SK-N-SH treated with all-trans-retinoic acid at 6 μM for 48 hours (cell line): ENCODE measurements around the gene SLC35A4.
"Not testable (repeated sequence)": the region's sequence is repeated elsewhere in the genome, so short reads cannot be mapped to it uniquely, and the experiment has no call there.

ENCODE experiments used
- ATAC-seq: fragments of 200-7000 bp; cut with Tn5 transposase; 3 replicates; pipeline ENCODE4 v1.9.1; 2020; ENCODE audit warnings: mild to moderate bottlenecking, moderate library complexity
- ARNTL ChIP-seq: fragments of 450-650 bp; formaldehyde crosslinking; IDR thresholded peaks from 2 replicates; pipeline ENCODE4 v1.5.0; 2020; ENCODE audit warnings: low read depth, mild to moderate bottlenecking, moderate library complexity, borderline replicate concordance
- BACH2 ChIP-seq: fragments of 250-450 bp; sonication (Bioruptor Pico); IDR thresholded peaks from 2 replicates; pipeline ENCODE4 v1.9.0; 2021; ENCODE audit warnings: mild to moderate bottlenecking, borderline replicate concordance
- CSDC2 ChIP-seq: fragments of 250-450 bp; sonication (Bioruptor Pico); IDR thresholded peaks from 2 replicates; pipeline ENCODE4 v1.5.0; 2020; ENCODE audit warnings: mild to moderate bottlenecking, moderate library complexity
- GLIS3 ChIP-seq: fragments of 250-450 bp; sonication (Bioruptor Pico); IDR thresholded peaks from 2 replicates; pipeline ENCODE4 v1.5.0; 2020; ENCODE audit warnings: mild to moderate bottlenecking, moderate library complexity
- ISL1 ChIP-seq: fragments of 250-450 bp; sonication (Bioruptor Pico); IDR thresholded peaks from 2 replicates; pipeline ENCODE4 v2.1.2; 2022; ENCODE audit warnings: mild to moderate bottlenecking, moderate library complexity
- OSR1 ChIP-seq: fragments of 250-450 bp; sonication (Bioruptor Pico); IDR thresholded peaks from 2 replicates; pipeline ENCODE4 v1.8.0; 2022; ENCODE audit warnings: moderate library complexity, mild to moderate bottlenecking, inconsistent platforms
- PPARA ChIP-seq: fragments of 250-450 bp; sonication (Bioruptor Pico); IDR thresholded peaks from 2 replicates; pipeline ENCODE4 v1.5.0; 2020; ENCODE audit warnings: mild to moderate bottlenecking, borderline replicate concordance
- RARB ChIP-seq: fragments of 250-450 bp; sonication (Bioruptor Pico); IDR thresholded peaks from 2 replicates; pipeline ENCODE4 v1.8.0; 2021; ENCODE audit warnings: mild to moderate bottlenecking, moderate library complexity
- SNAI2 ChIP-seq: fragments of 250-450 bp; sonication (Bioruptor Pico); IDR thresholded peaks from 2 replicates; pipeline ENCODE4 v1.5.0; 2020; ENCODE audit warnings: mild to moderate bottlenecking, moderate library complexity
- TCF4 ChIP-seq: fragments of 250-450 bp; sonication (Bioruptor Pico); IDR thresholded peaks from 2 replicates; pipeline ENCODE4 v1.8.0; 2021; ENCODE audit warnings: mild to moderate bottlenecking, moderate library complexity, borderline replicate concordance
- TOX ChIP-seq: fragments of 250-450 bp; sonication (Bioruptor Pico); IDR thresholded peaks from 2 replicates; pipeline ENCODE4 v1.8.0; 2021; ENCODE audit warnings: mild to moderate bottlenecking, moderate library complexity, borderline replicate concordance
- ZC3H10 ChIP-seq: fragments of 250-450 bp; sonication (Bioruptor Pico); IDR thresholded peaks from 2 replicates; pipeline ENCODE4 v1.5.1; 2021; ENCODE audit warnings: mild to moderate bottlenecking, moderate library complexity
- ZFP3 ChIP-seq: fragments of 250-450 bp; sonication (Bioruptor Pico); IDR thresholded peaks from 2 replicates; pipeline ENCODE4 v1.5.0; 2020; ENCODE audit warnings: mild to moderate bottlenecking, moderate library complexity
- ZNF565 ChIP-seq: fragments of 450-650 bp; formaldehyde crosslinking; conservative IDR thresholded peaks from 2 replicates; pipeline ENCODE4 v1.5.0; 2020; ENCODE audit warnings: low read depth, mild to moderate bottlenecking, moderate library complexity
- ZNF70 ChIP-seq: fragments of 450-650 bp; formaldehyde crosslinking; IDR thresholded peaks from 2 replicates; pipeline ENCODE4 v1.5.0; 2020; ENCODE audit warnings: mild to moderate bottlenecking, moderate library complexity
- ZNF8 ChIP-seq: fragments of 450-650 bp; formaldehyde crosslinking; IDR thresholded peaks from 2 replicates; pipeline ENCODE4 v1.5.0; 2020; ENCODE audit warnings: mild to moderate bottlenecking, moderate library complexity
- TF ChIP-seq, protein P1 (sequence below): fragments of 250-450 bp; sonication (Bioruptor Pico); IDR thresholded peaks from 2 replicates; pipeline ENCODE4 v1.5.1; 2021; ENCODE audit warnings: mild to moderate bottlenecking, moderate library complexity
- TF ChIP-seq, protein P2 (sequence below): fragments of 250-450 bp; sonication (Bioruptor Pico); IDR thresholded peaks from 2 replicates; pipeline ENCODE4 v1.5.0; 2020; ENCODE audit warnings: mild to moderate bottlenecking, moderate library complexity
- TF ChIP-seq, protein P3 (sequence below): fragments of 250-450 bp; sonication (Bioruptor Pico); IDR thresholded peaks from 2 replicates; pipeline ENCODE4 v1.5.1; 2020; ENCODE audit warnings: low read depth, mild to moderate bottlenecking, moderate library complexity
- TF ChIP-seq, protein P4 (sequence below): fragments of 250-450 bp; sonication (Bioruptor Pico); IDR thresholded peaks from 2 replicates; pipeline ENCODE4 v1.8.0; 2021; ENCODE audit warnings: low read depth, mild to moderate bottlenecking, moderate library complexity, borderline replicate concordance

The SLC35A4 gene

DNA sequence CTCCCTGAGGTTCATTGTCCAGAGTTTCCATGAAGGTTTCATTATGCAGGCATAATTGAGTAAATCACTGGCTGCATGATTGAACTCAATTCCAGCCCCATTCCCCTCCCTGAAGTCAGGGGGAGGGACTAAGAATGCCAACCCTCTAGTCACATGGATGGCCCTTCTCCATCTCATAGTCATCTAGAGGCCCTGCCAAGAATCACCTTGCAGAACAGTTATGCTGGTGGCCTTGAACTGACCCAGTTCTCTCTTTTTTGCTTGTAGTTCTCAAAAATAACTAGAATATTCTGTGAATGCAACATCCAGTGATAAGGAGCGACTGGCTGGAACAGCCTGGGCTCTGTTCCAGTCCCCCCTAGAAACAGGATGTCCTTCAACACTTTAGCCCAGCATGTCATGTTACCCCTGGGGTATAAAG is 31.7 kb downstream of the SLC35A4 start:
- no peak for ATAC-seq

DNA sequence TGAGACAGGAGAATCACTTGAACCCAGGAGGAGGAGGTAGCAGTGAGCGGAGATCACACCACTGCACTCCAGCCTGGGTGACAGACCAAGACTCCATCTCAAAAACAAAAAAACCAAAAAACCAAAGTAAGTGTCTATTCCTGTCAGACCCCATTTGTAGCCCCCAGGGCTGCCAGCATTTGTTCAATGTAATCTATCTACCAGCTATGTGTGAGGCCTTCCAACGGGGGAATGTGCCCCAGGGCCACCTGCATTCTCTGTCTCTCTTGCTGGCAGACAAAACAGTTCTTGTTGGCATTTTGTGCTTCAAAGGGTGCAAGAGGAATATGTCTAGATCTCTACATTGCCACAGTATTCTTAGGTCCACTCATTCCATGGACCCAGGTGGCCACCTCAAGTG is 34.2 kb downstream of the SLC35A4 start:
- TF ChIP-seq ARNTL (CRISPR knock-in tag) (no peak), CSDC2 (no peak), ISL1 (CRISPR knock-in tag) (no peak)
- no peak for ATAC-seq

More for the DNA sequence above, 31.7 kb downstream of the SLC35A4 start:
- TF ChIP-seq, protein P1, sequence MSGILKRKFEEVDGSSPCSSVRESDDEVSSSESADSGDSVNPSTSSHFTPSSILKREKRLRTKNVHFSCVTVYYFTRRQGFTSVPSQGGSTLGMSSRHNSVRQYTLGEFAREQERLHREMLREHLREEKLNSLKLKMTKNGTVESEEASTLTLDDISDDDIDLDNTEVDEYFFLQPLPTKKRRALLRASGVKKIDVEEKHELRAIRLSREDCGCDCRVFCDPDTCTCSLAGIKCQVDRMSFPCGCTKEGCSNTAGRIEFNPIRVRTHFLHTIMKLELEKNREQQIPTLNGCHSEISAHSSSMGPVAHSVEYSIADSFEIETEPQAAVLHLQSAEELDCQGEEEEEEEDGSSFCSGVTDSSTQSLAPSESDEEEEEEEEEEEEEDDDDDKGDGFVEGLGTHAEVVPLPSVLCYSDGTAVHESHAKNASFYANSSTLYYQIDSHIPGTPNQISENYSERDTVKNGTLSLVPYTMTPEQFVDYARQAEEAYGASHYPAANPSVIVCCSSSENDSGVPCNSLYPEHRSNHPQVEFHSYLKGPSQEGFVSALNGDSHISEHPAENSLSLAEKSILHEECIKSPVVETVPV (CRISPR knock-in tag) = no peak
- TF ChIP-seq GLIS3 (CRISPR knock-in tag) (no peak), OSR1 (CRISPR knock-in tag) (no peak), TCF4 (CRISPR knock-in tag) (no peak), ZC3H10 (no peak), ARNTL (CRISPR knock-in tag) (no peak), SNAI2 (CRISPR knock-in tag) (no peak), ZFP3 (CRISPR knock-in tag) (no peak), ZNF70 (CRISPR knock-in tag) (no peak), CSDC2 (no peak), TOX (CRISPR knock-in tag) (no peak), RARB (CRISPR knock-in tag) (no peak), BACH2 (CRISPR knock-in tag) (no peak), PPARA (CRISPR knock-in tag) (no peak)
- TF ChIP-seq, protein P2, sequence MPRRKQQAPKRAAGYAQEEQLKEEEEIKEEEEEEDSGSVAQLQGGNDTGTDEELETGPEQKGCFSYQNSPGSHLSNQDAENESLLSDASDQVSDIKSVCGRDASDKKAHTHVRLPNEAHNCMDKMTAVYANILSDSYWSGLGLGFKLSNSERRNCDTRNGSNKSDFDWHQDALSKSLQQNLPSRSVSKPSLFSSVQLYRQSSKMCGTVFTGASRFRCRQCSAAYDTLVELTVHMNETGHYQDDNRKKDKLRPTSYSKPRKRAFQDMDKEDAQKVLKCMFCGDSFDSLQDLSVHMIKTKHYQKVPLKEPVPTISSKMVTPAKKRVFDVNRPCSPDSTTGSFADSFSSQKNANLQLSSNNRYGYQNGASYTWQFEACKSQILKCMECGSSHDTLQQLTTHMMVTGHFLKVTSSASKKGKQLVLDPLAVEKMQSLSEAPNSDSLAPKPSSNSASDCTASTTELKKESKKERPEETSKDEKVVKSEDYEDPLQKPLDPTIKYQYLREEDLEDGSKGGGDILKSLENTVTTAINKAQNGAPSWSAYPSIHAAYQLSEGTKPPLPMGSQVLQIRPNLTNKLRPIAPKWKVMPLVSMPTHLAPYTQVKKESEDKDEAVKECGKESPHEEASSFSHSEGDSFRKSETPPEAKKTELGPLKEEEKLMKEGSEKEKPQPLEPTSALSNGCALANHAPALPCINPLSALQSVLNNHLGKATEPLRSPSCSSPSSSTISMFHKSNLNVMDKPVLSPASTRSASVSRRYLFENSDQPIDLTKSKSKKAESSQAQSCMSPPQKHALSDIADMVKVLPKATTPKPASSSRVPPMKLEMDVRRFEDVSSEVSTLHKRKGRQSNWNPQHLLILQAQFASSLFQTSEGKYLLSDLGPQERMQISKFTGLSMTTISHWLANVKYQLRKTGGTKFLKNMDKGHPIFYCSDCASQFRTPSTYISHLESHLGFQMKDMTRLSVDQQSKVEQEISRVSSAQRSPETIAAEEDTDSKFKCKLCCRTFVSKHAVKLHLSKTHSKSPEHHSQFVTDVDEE = no peak
- TF ChIP-seq, protein P3, sequence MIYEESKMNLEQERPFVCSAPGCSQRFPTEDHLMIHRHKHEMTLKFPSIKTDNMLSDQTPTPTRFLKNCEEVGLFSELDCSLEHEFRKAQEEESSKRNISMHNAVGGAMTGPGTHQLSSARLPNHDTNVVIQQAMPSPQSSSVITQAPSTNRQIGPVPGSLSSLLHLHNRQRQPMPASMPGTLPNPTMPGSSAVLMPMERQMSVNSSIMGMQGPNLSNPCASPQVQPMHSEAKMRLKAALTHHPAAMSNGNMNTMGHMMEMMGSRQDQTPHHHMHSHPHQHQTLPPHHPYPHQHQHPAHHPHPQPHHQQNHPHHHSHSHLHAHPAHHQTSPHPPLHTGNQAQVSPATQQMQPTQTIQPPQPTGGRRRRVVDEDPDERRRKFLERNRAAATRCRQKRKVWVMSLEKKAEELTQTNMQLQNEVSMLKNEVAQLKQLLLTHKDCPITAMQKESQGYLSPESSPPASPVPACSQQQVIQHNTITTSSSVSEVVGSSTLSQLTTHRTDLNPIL (CRISPR knock-in tag) = no peak

DNA sequence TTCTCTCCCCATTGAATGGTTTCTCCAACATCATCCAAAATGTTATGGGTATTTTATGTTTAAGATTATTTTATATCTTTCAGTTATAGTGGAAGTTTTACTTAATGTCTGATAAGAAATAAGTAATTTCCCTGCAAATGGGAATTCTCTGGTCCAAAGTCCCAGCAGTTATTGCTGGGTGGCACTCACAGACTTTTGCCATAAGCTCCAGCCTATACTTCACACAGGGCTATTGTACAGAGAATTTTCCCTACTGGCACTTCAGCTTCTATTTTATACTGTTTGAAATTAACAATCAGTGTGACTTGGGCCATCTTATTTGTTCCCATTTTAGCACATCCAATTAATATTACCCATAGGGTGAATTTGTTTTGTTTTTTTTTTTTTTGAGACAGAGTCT is 35.5 kb downstream of the SLC35A4 start:
- ATAC-seq = no peak

DNA sequence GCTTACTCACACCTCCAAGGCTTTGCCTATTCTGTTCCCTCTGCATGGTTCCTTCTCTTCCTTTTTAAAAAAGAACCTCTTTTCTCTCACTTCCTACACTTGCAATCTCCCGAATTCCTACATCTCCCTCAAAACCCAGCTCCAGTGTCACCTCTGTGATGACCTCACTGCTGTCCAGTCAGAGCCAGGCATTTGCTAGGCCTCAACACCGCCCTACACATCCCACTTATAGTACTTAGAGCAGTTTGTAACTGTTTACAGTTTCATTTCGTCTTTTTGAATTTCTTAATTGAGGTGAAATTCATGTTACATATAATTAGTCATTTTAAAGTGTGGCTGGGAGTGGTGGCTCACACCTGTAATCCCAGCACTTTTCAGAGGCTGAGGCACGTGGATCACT is 37.5 kb downstream of the SLC35A4 start:
- no peak for ATAC-seq
- TF ChIP-seq ZNF8 (CRISPR knock-in tag) = no peak
- TF ChIP-seq, protein P4, sequence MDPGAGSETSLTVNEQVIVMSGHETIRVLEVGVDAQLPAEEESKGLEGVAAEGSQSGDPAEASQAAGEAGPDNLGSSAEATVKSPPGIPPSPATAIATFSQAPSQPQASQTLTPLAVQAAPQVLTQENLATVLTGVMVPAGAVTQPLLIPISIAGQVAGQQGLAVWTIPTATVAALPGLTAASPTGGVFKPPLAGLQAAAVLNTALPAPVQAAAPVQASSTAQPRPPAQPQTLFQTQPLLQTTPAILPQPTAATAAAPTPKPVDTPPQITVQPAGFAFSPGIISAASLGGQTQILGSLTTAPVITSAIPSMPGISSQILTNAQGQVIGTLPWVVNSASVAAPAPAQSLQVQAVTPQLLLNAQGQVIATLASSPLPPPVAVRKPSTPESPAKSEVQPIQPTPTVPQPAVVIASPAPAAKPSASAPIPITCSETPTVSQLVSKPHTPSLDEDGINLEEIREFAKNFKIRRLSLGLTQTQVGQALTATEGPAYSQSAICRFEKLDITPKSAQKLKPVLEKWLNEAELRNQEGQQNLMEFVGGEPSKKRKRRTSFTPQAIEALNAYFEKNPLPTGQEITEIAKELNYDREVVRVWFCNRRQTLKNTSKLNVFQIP = no peak
- TF ChIP-seq, protein P3 (CRISPR knock-in tag) = no peak

More for the DNA sequence above, 35.5 kb downstream of the SLC35A4 start:
- TF ChIP-seq, protein P2 = no peak
- TF ChIP-seq ZFP3 (CRISPR knock-in tag) = no peak
- TF ChIP-seq ZC3H10 = no peak
- TF ChIP-seq ZNF70 (CRISPR knock-in tag) = no peak
- TF ChIP-seq TOX (CRISPR knock-in tag) = no peak
- no peak for TF ChIP-seq ISL1 (CRISPR knock-in tag)
- TF ChIP-seq SNAI2 (CRISPR knock-in tag) = no peak
- TF ChIP-seq CSDC2 = no peak
- no peak for TF ChIP-seq ARNTL (CRISPR knock-in tag)
- no peak for TF ChIP-seq ZNF565 (CRISPR knock-in tag)
- TF ChIP-seq RARB (CRISPR knock-in tag) = no peak

DNA sequence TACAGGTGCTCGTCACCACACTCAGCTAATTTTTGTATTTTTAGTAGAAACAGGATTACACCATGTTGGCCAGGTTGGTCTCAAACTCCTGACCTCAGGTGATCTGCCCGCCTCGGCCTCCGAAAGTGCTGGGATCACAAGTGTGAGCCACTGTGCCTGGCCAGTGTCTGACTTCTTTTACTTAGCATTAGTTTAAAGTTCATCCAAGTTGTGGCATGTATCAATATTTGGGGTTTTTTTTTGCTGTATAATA is 38.7 kb downstream of the SLC35A4 start:
- not testable (repeated sequence) for ATAC-seq
